Mucosa of descending colon (tissue), 3 donors: ENCODE measurements around the gene IFNLR1. TPM values are rescaled to one million over a fixed set of nuclear protein-coding genes. Genes with fewer than 3 reads are reported as not detected.
A peak's percentile ranks its signal among the peaks of the same experiment; 100 is the strongest.

ENCODE experiments used
- ATAC-seq: fragments of 200-7000 bp; cut with Tn5 transposase; one replicate; pipeline ENCODE4 v1.9.1; 2020; ENCODE audit warnings: mild to moderate bottlenecking, moderate library complexity
- DNase-seq, 3 donors: peaks; one replicate each; pipeline ENCODE4 v3.0.0-alpha.2; 2020
- H3K36me3 ChIP-seq: fragments of 200-600 bp; one replicate; pipeline ENCODE4 v1.8.0; 2021; ENCODE audit warnings: low read depth, mild to moderate bottlenecking
- H3K4me1 ChIP-seq: fragments of 200-600 bp; one replicate; pipeline ENCODE4 v1.8.0; 2021; ENCODE audit warnings: low read depth, mild to moderate bottlenecking
- H3K4me3 ChIP-seq: fragments of 200-600 bp; one replicate; pipeline ENCODE4 v1.8.0; 2021; ENCODE audit warnings: mild to moderate bottlenecking
- H3K9me3 ChIP-seq: fragments of 200-600 bp; one replicate; pipeline ENCODE4 v1.8.0; 2021; ENCODE audit warnings: mild to moderate bottlenecking
- intact Hi-C, 2 donors: fragments of 100-400 bp; cut with DNase I in 1 of 2; cut with micrococcal nuclease in 1 of 2; formaldehyde crosslinking; loops; one replicate each; pipeline versions ENCODE4 v1.11.0 to v1.11.1; 2022; cut with DNase I, micrococcal nuclease
- total RNA-seq, 3 donors: library from RNA; stranded (reverse); fragmentation: NEBNext Ultra II Directional in 2 of 3; extraction: Animal tissue kit (Norgen Biotek cat#: 25700) in 2 of 3; gene quantifications; one replicate each; pipeline versions ENCODE4 v1.2.1 to v1.2.4, GENCODE V29; 2021 to 2023
- TF ChIP-seq, protein P1 (sequence below): fragments of 200-600 bp; IDR thresholded peaks from one replicate; pipeline ENCODE4 v1.8.0; 2022; ENCODE audit warnings: antibody characterized with exemption, mild to moderate bottlenecking
- donor health status: DM: no; HTN: no; CAD: no; lungs with moderate emphysema.
- donor health status: DM: no; HTN: no; CAD: no.
- donor health status: DM: no; HTN: yes; CAD: no.

Gene IFNLR1
- total RNA-seq, 3 donors from 2014 or later, result 5.3 to 24.0 (median 18.8) TPM

DNA sequence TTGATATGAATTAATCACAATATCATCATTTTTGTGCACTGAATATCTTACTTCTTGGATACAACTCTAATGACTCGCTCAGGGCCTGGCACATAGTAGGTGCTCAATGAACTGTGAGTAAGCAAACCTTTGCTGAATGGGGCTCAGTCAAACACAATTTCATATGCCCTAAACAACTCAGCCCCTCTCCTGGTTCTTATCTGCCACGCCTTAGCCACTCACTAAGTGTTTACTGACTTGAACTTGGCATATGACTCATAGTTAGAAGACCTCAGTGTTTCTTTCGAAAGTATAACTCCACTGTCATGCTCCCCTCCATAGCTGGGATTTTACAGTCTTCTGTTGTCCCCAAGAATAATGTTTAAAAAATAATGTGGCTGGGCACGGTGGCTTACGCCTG, 4.8 kb upstream of the IFNLR1 start:
- intact Hi-C loops, result no loop called here
- DNase-seq (no peak), ATAC-seq (peak; percentile 67)
- Histone ChIP-seq H3K4me1 (peaks cover 15% of the 10 kb centered on the region), H3K4me3 (no peak overlapping the region), H3K36me3 (no peaks in the 10 kb centered on the region), H3K9me3 (no peaks in the 10 kb centered on the region)
- TF ChIP-seq, protein P1, sequence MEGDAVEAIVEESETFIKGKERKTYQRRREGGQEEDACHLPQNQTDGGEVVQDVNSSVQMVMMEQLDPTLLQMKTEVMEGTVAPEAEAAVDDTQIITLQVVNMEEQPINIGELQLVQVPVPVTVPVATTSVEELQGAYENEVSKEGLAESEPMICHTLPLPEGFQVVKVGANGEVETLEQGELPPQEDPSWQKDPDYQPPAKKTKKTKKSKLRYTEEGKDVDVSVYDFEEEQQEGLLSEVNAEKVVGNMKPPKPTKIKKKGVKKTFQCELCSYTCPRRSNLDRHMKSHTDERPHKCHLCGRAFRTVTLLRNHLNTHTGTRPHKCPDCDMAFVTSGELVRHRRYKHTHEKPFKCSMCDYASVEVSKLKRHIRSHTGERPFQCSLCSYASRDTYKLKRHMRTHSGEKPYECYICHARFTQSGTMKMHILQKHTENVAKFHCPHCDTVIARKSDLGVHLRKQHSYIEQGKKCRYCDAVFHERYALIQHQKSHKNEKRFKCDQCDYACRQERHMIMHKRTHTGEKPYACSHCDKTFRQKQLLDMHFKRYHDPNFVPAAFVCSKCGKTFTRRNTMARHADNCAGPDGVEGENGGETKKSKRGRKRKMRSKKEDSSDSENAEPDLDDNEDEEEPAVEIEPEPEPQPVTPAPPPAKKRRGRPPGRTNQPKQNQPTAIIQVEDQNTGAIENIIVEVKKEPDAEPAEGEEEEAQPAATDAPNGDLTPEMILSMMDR, result no peak

DNA sequence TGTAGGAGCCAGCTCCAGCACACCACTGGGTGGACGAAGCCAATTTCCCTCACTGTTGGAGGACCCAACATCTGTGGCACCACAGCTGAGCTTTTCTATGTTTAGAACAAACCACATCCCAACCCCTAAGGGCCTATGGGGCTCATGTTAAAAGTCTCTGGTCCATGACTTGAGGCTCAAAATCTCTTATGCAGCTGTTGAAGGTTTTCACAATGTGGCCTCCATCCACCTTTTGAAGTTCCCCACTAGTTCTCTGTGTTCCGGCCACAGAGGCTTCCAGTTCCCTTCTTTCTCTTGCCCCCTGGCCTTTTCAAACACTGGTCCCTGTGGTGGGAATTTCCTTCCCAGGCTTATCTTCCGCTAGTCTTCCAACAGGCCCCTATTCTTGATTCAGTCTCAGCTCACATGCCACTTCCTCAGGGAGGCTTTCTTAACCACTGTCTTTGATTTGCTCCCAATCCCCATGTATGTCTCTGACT, 3.9 kb upstream of the IFNLR1 start:
- DNase-seq (peak in 1 of 3 donors; percentile 26), ATAC-seq (peak; percentile 3)
- intact Hi-C loops, result no loop called here
- no peak overlapping the region for H3K4me3 ChIP-seq
- TF ChIP-seq, protein P1, result no peak
- no peaks in the 10 kb centered on the region for H3K36me3 ChIP-seq
- H3K4me1 ChIP-seq, result peaks cover 15% of the 10 kb centered on the region
- H3K9me3 ChIP-seq, result no peaks in the 10 kb centered on the region

DNA sequence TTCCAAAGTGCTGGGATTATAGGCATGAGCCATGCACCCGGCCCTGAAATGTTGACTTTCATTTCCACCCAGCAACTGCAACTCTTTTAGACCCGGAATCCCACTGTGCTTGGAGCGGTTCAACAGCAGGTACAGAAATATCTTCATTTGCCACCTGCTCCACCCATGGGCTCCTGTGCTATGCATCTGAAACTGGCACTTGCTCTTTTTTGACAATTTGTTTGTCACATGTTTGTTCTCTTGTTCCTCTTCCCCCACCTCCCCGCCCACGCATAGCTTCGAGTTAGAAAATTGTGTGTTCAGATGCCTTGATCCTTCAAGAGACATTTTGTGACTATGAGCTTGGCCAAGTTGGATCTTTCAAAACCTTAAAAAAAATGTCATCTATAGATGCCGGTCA, 2.4 kb upstream of the IFNLR1 start:
- H3K36me3 ChIP-seq, result no peaks in the 10 kb centered on the region
- TF ChIP-seq, protein P1, result no peak
- H3K4me1 ChIP-seq, result peaks cover 15% of the 10 kb centered on the region
- ATAC-seq (peak; percentile 2), DNase-seq (peak in 1 of 3 donors; percentile 32)
- H3K4me3 ChIP-seq, result no peak overlapping the region
- intact Hi-C loops, result no loop called here
- no peaks in the 10 kb centered on the region for H3K9me3 ChIP-seq

DNA sequence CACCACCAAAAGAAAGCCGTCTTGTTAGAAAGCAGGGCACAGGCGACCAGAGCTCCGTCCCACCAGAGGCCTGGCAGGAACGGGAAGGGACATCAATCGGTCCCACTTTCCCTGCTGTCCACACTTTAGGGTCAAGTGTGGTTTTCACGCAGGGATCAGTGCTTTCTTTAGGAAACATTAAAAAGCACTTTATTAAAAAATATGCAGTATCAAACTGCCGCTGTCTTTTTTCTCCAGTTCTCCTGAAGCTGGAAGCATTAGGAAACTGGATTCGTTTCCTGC, 437 bp downstream of the IFNLR1 start:
- no peak for DNase-seq
- Histone ChIP-seq H3K36me3 (no peaks in the 10 kb centered on the region), H3K4me1 (peaks cover 11% of the 10 kb centered on the region), H3K9me3 (no peaks in the 10 kb centered on the region), H3K4me3 (peak overlapping the region; percentile 20)
- intact Hi-C loops, result no loop called here
- TF ChIP-seq, protein P1, result no peak
- no peak for ATAC-seq

DNA sequence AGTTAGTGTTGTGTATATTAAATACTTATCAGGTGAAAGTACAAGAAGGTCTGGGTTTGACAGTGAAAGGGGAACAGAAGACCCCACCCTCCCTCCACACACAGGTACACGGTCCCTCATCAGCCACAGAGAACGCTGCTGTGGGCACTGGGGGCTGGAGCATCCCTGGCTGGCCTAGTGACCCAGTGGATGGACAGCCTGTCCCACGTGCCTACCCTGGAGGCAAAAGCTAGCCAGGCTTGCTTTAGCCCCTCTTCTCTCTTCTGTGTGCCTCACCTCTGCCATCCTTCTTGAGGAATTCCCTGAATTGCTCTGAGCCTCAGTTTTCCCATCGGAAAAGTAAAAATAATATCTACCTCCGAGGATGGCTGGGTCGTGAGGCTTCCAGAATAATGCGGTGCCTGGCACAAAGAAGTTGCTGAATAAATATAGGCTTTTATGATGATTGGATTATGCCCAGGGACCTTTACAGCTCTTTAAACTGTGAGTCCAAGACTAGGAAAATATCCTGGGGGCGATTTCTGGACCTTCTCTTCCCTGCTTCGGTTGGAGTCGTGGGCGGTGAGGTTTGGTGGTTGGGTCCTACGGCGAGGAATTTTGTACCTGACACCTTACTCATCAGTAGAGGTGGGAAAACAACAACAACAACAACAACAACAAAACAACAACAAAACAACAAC, 918 bp downstream of the IFNLR1 start:
- intact Hi-C loops, result no loop called here
- DNase-seq (peak in 1 of 3 donors; percentile 24), ATAC-seq (peak; percentile 12)
- TF ChIP-seq, protein P1, result no peak
- no peaks in the 10 kb centered on the region for H3K9me3 ChIP-seq
- no peak overlapping the region for H3K4me3 ChIP-seq
- no peaks in the 10 kb centered on the region for H3K36me3 ChIP-seq
- peaks cover 11% of the 10 kb centered on the region for H3K4me1 ChIP-seq

DNA sequence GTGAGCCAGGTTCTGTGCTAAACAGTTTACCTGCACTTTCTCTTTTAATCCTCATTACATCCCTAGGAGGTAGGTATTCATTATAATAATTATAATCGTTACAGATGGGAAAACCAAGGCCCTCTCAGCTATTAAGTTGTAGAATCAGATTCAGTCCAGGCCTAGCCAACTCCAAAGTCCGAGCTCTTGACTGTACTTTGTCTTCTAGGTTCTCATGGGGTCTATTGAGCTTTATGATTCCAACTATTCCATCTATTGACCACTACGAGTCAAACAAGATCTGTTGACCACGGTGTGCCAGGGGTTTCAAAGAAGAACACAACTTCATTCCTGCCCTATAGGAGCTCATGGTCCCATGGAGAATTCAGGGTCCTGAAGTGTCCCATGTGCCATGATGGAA, 2.0 kb downstream of the IFNLR1 start:
- peaks cover 7% of the 10 kb centered on the region for H3K4me1 ChIP-seq
- no peak for DNase-seq
- TF ChIP-seq, protein P1, result no peak
- ATAC-seq, result no peak
- no peaks in the 10 kb centered on the region for H3K9me3 ChIP-seq
- intact Hi-C loops, result no loop called here
- H3K36me3 ChIP-seq, result no peaks in the 10 kb centered on the region
- H3K4me3 ChIP-seq, result no peak overlapping the region
